GM23338 (cell line): ENCODE results near the gene TASP1.

ENCODE experiments used
- EZH2 ChIP-seq: fragments of 200-600 bp; sonication (generic); IDR thresholded peaks from one replicate; pipeline ENCODE4 v1.8.0; 2017; ENCODE audit warnings: antibody characterized with exemption, mild to moderate bottlenecking, low read depth; ENCODE audit not compliant: unreplicated experiment
- JUNB ChIP-seq: IDR thresholded peaks from one replicate; pipeline ENCODE4 v1.6.1; 2016; ENCODE audit warnings: antibody characterized with exemption; ENCODE audit not compliant: unreplicated experiment
- POLR2AphosphoS5 ChIP-seq: IDR thresholded peaks from 2 replicates; pipeline ENCODE4 v1.6.1; 2016; ENCODE audit warnings: antibody characterized with exemption, low read depth
- TF ChIP-seq, protein P1 (sequence below), 2 experiments: fragments of 200-600 bp in 1 of 2; sonication (generic) in 1 of 2; conservative IDR thresholded peaks; 2 replicates each; pipeline versions ENCODE4 v1.5.1 to v1.6.1; 2016 to 2017; ENCODE audit warnings: antibody characterized with exemption in 2 of 2, low read depth in 2 of 2, mild to moderate bottlenecking in 2 of 2, moderate library complexity in 1 of 2
- TF ChIP-seq, protein P2 (sequence below): fragments of 250-450 bp; sonication (Bioruptor Pico); IDR thresholded peaks from 2 replicates; pipeline ENCODE4 v1.5.0; 2020; ENCODE audit warnings: mild to moderate bottlenecking, moderate library complexity
- TF ChIP-seq, protein P3 (sequence below): IDR thresholded peaks from one replicate; pipeline ENCODE4 v1.6.1; 2018; ENCODE audit warnings: antibody characterized with exemption; ENCODE audit not compliant: unreplicated experiment

DNA sequence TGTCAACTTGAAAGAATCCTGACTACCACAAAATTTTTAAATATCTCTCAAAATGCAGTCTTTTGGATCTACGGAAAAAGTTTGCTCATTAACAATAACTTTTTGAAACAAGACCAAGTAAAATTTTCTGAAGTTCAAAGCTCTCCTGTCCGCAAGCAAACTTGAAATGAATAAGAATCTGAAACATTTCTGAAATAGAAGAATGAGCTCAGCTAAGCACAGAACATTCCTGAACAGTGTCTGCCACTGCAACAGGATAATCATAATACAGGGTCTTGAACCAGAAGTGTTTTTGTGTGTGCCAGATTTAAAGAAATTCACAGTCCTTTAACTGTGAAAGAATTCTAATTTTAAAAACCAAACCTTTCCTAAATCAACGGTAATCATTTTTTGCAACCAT lies 49.1 kb upstream of the TASP1 start:
- TF ChIP-seq, protein P1, sequence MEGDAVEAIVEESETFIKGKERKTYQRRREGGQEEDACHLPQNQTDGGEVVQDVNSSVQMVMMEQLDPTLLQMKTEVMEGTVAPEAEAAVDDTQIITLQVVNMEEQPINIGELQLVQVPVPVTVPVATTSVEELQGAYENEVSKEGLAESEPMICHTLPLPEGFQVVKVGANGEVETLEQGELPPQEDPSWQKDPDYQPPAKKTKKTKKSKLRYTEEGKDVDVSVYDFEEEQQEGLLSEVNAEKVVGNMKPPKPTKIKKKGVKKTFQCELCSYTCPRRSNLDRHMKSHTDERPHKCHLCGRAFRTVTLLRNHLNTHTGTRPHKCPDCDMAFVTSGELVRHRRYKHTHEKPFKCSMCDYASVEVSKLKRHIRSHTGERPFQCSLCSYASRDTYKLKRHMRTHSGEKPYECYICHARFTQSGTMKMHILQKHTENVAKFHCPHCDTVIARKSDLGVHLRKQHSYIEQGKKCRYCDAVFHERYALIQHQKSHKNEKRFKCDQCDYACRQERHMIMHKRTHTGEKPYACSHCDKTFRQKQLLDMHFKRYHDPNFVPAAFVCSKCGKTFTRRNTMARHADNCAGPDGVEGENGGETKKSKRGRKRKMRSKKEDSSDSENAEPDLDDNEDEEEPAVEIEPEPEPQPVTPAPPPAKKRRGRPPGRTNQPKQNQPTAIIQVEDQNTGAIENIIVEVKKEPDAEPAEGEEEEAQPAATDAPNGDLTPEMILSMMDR (conservative IDR thresholded peaks at IDR 0.05; ENCODE audit: low read depth in 2 of 2), result no peak
- no peak for TF ChIP-seq POLR2AphosphoS5
- no peak for TF ChIP-seq EZH2
- no peak for TF ChIP-seq JUNB
- TF ChIP-seq, protein P2, sequence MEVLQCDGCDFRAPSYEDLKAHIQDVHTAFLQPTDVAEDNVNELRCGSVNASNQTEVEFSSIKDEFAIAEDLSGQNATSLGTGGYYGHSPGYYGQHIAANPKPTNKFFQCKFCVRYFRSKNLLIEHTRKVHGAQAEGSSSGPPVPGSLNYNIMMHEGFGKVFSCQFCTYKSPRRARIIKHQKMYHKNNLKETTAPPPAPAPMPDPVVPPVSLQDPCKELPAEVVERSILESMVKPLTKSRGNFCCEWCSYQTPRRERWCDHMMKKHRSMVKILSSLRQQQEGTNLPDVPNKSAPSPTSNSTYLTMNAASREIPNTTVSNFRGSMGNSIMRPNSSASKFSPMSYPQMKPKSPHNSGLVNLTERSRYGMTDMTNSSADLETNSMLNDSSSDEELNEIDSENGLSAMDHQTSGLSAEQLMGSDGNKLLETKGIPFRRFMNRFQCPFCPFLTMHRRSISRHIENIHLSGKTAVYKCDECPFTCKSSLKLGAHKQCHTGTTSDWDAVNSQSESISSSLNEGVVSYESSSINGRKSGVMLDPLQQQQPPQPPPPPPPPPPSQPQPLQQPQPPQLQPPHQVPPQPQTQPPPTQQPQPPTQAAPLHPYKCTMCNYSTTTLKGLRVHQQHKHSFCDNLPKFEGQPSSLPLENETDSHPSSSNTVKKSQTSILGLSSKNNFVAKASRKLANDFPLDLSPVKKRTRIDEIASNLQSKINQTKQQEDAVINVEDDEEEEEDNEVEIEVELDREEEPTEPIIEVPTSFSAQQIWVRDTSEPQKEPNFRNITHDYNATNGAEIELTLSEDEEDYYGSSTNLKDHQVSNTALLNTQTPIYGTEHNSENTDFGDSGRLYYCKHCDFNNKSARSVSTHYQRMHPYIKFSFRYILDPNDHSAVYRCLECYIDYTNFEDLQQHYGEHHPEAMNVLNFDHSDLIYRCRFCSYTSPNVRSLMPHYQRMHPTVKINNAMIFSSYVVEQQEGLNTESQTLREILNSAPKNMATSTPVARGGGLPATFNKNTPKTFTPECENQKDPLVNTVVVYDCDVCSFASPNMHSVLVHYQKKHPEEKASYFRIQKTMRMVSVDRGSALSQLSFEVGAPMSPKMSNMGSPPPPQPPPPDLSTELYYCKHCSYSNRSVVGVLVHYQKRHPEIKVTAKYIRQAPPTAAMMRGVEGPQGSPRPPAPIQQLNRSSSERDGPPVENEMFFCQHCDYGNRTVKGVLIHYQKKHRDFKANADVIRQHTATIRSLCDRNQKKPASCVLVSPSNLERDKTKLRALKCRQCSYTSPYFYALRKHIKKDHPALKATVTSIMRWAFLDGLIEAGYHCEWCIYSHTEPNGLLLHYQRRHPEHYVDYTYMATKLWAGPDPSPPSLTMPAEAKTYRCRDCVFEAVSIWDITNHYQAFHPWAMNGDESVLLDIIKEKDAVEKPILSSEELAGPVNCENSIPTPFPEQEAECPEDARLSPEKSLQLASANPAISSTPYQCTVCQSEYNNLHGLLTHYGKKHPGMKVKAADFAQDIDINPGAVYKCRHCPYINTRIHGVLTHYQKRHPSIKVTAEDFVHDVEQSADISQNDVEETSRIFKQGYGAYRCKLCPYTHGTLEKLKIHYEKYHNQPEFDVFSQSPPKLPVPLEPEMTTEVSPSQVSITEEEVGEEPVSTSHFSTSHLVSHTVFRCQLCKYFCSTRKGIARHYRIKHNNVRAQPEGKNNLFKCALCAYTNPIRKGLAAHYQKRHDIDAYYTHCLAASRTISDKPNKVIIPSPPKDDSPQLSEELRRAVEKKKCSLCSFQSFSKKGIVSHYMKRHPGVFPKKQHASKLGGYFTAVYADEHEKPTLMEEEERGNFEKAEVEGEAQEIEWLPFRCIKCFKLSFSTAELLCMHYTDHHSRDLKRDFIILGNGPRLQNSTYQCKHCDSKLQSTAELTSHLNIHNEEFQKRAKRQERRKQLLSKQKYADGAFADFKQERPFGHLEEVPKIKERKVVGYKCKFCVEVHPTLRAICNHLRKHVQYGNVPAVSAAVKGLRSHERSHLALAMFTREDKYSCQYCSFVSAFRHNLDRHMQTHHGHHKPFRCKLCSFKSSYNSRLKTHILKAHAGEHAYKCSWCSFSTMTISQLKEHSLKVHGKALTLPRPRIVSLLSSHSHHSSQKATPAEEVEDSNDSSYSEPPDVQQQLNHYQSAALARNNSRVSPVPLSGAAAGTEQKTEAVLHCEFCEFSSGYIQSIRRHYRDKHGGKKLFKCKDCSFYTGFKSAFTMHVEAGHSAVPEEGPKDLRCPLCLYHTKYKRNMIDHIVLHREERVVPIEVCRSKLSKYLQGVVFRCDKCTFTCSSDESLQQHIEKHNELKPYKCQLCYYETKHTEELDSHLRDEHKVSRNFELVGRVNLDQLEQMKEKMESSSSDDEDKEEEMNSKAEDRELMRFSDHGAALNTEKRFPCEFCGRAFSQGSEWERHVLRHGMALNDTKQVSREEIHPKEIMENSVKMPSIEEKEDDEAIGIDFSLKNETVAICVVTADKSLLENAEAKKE, result no peak
- TF ChIP-seq, protein P3, sequence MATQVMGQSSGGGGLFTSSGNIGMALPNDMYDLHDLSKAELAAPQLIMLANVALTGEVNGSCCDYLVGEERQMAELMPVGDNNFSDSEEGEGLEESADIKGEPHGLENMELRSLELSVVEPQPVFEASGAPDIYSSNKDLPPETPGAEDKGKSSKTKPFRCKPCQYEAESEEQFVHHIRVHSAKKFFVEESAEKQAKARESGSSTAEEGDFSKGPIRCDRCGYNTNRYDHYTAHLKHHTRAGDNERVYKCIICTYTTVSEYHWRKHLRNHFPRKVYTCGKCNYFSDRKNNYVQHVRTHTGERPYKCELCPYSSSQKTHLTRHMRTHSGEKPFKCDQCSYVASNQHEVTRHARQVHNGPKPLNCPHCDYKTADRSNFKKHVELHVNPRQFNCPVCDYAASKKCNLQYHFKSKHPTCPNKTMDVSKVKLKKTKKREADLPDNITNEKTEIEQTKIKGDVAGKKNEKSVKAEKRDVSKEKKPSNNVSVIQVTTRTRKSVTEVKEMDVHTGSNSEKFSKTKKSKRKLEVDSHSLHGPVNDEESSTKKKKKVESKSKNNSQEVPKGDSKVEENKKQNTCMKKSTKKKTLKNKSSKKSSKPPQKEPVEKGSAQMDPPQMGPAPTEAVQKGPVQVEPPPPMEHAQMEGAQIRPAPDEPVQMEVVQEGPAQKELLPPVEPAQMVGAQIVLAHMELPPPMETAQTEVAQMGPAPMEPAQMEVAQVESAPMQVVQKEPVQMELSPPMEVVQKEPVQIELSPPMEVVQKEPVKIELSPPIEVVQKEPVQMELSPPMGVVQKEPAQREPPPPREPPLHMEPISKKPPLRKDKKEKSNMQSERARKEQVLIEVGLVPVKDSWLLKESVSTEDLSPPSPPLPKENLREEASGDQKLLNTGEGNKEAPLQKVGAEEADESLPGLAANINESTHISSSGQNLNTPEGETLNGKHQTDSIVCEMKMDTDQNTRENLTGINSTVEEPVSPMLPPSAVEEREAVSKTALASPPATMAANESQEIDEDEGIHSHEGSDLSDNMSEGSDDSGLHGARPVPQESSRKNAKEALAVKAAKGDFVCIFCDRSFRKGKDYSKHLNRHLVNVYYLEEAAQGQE, result no peak
